NK-92 (cell line): Measurements from ENCODE around the gene RGS9.
"Not testable (repeated sequence)": the region's sequence is repeated elsewhere in the genome, so short reads cannot be mapped to it uniquely, and the experiment has no call there.

Experiments used
- DNase-seq: peaks from one replicate; lab custom pipeline; 2025; ENCODE audit not compliant: unreplicated experiment; lab: John Stamatoyannopoulos, UW

RGS9 gene

GRCh38 chr17:65204001-65204400, 66.8 kb downstream of the RGS9 start:
- DNase-seq: no peak

- DNase-seq: no peak
Observed at GRCh38 chr17:65205655-65206054, 68.5 kb downstream of the RGS9 start.

GRCh38 chr17:65207448-65207847, 70.3 kb downstream of the RGS9 start:
- DNase-seq: not testable (repeated sequence)

GRCh38 chr17:65208717-65209116, 71.5 kb downstream of the RGS9 start:
- no peak for DNase-seq

- DNase-seq: no peak
Observed at GRCh38 chr17:65218261-65218660, 81.1 kb downstream of the RGS9 start.

- no peak for DNase-seq
Observed at GRCh38 chr17:65219124-65219523, 82.0 kb downstream of the RGS9 start.

GRCh38 chr17:65219707-65220106, 82.5 kb downstream of the RGS9 start:
- DNase-seq: no peak

GRCh38 chr17:65220732-65221131, 83.6 kb downstream of the RGS9 start:
- DNase-seq: no peak

GRCh38 chr17:65222214-65222738, 85.1 kb downstream of the RGS9 start:
- DNase-seq: no peak

- no peak for DNase-seq
Observed at GRCh38 chr17:65225061-65225460, 87.9 kb downstream of the RGS9 start.

GRCh38 chr17:65226227-65226626, 89.1 kb downstream of the RGS9 start:
- DNase-seq: no peak

GRCh38 chr17:65227637-65228036, 90.5 kb downstream of the RGS9 start:
- DNase-seq: no peak

GRCh38 chr17:65228287-65228686, 91.1 kb downstream of the RGS9 start:
- DNase-seq: no peak

GRCh38 chr17:65228734-65229620, 91.8 kb downstream of the RGS9 start:
- DNase-seq: no peak

- no peak for DNase-seq
Observed at GRCh38 chr17:65229621-65229995, 92.4 kb downstream of the RGS9 start.

- DNase-seq: no peak
Observed at GRCh38 chr17:65230040-65230439, 92.9 kb downstream of the RGS9 start.

- no peak for DNase-seq
Observed at GRCh38 chr17:65231086-65231485, 93.9 kb downstream of the RGS9 start.

- no peak for DNase-seq
Observed at GRCh38 chr17:65231662-65232335, 94.6 kb downstream of the RGS9 start.

GRCh38 chr17:65235284-65235683, 98.1 kb downstream of the RGS9 start:
- no peak for DNase-seq

GRCh38 chr17:65236321-65236720, 99.2 kb downstream of the RGS9 start:
- no peak for DNase-seq

GRCh38 chr17:65243838-65244625, 106.9 kb downstream of the RGS9 start:
- DNase-seq: no peak
